T-helper 22 cell (primary cell): Measurements from ENCODE around the gene HES7.
"Not testable (repeated sequence)": the region's sequence is repeated elsewhere in the genome, so short reads cannot be mapped to it uniquely, and the experiment has no call there.

Experiments used
- DNase-seq: peaks from one replicate; pipeline ENCODE4 v3.0.0-alpha.2; 2020; ENCODE audit warnings: low read depth

HES7 gene

GRCh38 chr17:8100763-8101162 is 23.1 kb downstream of the HES7 start:
- no peak for DNase-seq

DNA sequence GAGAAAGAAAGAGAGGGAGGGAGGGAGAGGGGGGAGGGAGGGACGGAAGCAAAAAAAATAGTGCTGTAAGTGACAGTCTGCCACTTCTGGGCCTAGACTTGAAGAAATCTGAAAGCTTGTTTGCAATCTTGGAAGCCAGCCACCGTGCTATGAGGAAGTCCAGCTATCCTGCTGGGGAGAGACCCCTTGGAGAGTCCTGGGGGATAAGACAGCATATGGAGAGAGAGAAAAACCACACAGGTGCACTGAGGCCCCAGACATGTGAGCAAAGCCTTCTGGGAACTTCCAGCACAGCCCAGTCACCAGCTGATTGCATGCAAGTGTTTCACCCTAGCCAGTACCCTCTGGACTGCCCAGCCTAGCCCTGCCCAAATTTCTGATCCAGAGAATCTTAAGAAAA is 23.8 kb downstream of the HES7 start:
- no peak for DNase-seq

DNA sequence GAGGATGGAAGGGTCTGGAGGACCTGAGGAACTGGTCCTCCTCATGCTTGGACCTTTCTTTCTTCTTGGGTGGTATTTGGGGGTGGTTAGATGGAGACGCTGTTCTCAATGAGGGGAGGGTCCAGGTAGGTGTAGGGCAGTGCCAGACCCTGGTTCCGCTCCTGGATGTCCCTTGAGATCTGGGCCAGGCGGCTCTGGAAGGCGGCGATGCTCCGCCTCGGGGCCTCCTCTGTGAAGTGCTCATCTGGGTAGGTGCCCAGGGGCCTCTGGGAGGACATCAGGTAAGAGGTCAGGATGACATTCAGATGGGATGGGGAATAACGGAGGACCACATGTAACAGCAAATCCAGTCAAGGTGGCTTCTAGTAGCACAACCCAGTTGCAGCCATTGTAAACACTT is 27.4 kb downstream of the HES7 start:
- no peak for DNase-seq

DNA sequence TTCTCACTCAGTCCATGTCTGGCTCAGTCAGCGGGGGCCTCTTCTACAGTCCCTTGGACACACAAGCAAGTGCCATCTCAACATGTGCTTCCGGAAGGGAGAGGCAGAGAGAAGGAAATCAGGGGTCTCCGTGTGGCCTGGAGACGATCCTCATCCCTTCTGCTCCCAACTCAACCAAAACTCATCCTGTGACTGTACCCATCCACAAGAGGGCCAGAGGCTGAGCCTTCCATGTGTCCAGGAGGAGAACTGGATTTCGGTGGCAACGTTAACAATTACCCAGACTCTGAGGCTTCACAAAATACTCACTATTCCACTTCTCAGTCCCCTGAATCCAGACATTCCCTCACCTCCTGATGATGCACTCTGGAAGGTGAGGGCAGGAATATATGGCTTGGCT is 28.5 kb downstream of the HES7 start:
- no peak for DNase-seq

GRCh38 chr17:8091033-8091687 is 32.7 kb downstream of the HES7 start:
- DNase-seq, result no peak

GRCh38 chr17:8089728-8090127 is 34.2 kb downstream of the HES7 start:
- no peak for DNase-seq

DNA sequence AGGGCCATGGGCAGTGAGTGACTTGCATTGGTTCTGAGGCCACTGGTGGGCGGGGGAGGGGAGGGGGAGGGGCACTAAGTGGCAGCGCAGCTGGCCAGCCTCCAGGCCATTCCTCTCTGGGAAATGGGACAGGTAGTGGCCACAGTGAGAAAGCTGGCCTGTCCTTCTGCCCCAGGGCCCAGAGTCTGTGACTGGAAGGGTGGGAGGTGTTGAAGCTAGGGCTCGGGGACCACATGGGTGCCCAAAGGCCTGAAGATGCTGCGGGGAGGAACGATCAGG is 36.0 kb downstream of the HES7 start:
- DNase-seq, result no peak

- DNase-seq, result no peak
Observed at GRCh38 chr17:8087075-8087951, 36.6 kb downstream of the HES7 start, which contains the start of gene ALOX12B. Gene ALOX12B (minus strand): TSS chr17:8087716. CDS start chr17:8087442, 274 bp downstream.

DNA sequence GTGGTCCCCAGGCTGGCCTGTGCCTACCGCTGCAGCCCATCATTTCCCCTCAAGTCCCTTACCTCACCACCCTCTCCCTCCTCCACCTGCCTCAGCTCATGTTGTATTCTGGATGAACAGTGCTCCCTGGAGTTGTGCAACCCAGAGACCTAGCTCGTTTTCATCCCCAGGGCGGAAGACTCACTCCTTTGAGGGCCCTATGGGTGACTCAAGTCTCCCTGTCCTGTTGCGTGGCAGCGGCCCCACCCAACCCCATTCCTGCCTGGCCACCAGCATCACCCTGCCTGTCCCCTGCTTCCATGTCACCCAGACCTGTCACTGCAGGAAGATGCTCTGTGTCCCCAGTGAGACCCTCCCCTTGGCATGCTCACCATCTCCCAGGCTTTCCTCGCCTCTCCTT is 39.7 kb downstream of the HES7 start:
- DNase-seq, result no peak

- DNase-seq, result no peak
Observed at GRCh38 chr17:8082292-8082691, 41.6 kb downstream of the HES7 start.

- DNase-seq, result no peak
Observed at GRCh38 chr17:8081876-8082275, 42.0 kb downstream of the HES7 start.

DNA sequence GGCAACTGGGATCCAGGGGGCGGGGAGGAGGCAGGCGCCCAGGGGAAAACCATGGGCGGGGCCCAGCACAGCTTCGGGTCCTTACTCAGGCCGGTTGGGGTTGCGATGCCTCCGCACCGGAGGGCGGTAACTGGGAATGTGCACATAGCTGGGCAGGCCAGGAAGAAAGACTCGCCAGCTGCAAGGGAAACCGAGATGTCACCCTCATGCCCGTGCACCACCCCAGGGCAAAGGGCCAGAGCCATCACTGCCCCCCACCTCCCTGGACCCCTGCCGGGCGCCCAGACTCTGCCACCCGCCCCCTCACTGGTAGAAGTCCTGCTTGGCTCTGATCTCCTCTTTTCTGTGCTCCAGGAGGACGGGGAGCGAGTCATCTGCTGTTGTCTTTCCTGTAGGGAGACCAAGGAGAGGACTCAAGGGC is 43.1 kb downstream of the HES7 start:
- no peak for DNase-seq

GRCh38 chr17:8080208-8080798 is 43.6 kb downstream of the HES7 start:
- DNase-seq, result no peak

DNA sequence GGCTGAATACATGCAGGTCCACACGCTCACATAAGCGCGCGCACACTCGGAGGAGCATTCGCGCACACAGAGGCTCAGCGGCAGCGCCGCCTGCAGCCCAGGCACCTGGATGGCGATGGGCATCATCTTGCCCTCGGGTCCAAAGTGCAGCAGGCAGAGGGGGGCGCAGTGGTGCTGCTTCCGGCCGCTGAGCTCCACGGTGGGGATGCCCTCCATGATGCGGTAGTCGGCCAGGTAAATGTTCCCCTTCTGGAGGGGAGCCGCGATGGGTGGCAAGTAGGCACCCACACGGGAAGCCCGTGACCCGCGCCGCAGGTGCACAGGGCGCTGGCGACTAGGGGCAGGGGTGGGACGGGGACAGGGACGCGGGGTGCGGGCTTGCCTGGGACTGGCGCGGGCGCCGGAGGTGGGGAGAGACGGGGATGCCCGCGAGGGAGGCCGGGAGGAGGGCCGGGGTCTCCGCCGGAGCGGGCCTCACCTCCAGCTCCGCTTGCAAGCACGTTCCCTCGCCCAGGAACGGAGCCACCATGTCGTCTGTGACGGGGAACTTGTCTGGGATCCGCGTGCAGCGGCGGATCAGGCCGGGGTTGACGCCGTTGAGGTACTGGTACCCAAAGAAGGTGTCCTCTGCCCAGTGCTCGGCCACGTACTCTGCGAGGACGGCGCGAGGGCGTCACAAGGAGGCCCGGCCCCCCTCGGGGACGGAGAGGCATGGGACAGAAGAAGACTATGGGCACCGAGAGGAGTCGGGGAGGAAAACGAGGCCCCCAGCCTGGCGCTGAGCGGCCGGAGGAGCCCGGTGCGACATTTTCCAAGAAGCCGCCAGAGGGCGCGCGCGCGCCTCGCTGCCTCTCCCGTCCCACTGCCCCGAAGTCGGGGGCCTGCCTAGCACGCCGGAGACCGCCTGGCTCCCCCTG is 44.4 kb downstream of the HES7 start:
- peak; percentile 47 for DNase-seq

DNA sequence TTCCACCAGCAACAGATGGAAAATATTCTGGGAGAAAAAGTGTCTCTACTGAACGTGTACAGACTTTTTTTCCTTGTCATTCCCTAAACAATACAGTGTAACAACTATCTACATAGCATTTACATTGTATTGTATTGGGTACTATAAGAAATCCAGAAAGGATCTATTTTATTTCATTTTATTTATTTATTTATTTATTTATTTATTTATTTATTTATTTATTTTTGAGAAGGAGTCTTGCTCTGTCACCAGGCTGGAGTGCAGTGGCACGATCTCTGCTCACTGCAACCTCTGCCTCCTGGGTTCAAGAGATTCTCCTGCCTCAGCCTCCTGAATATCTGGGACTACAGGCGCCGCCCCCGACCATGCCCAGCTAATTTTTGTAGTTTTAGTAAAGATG is 46.0 kb downstream of the HES7 start:
- not testable (repeated sequence) for DNase-seq

DNA sequence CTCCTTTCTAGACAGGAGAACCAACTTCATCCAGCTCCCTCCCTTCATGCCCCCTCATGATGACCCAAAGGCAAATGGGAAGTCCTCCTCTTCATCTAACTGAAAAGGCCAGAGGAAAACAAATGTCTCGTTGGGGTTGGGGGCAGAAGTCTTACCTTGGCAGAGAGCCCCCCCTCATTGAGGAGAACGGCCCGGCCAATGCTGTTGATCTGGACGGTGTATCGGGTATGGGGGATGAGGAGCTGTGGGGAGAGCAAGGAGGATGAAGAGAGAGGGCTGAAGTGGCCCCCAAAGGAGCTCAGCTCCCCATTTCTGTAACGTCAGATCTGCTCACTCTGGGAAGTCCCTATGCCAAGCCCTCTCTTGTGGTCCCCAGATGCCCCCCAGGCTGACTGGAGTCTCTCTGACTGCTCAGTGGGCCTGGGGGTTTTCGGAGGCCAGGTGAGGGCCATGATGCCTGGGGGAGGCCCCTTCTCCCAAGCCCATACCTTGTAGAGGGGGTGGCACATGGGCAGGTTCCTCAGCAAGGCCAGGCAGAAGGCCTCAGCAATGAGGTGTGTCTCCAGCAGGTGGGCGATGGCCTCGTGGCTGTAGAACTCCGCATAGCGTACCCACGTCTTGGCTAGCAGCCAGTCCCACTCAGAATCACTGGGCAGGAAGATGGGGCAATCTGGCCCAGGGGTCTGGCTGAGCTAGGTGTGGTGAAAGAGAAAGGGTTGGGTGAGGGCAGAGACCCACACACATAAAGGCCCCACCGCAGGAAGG is 47.2 kb downstream of the HES7 start:
- DNase-seq, result no peak

DNA sequence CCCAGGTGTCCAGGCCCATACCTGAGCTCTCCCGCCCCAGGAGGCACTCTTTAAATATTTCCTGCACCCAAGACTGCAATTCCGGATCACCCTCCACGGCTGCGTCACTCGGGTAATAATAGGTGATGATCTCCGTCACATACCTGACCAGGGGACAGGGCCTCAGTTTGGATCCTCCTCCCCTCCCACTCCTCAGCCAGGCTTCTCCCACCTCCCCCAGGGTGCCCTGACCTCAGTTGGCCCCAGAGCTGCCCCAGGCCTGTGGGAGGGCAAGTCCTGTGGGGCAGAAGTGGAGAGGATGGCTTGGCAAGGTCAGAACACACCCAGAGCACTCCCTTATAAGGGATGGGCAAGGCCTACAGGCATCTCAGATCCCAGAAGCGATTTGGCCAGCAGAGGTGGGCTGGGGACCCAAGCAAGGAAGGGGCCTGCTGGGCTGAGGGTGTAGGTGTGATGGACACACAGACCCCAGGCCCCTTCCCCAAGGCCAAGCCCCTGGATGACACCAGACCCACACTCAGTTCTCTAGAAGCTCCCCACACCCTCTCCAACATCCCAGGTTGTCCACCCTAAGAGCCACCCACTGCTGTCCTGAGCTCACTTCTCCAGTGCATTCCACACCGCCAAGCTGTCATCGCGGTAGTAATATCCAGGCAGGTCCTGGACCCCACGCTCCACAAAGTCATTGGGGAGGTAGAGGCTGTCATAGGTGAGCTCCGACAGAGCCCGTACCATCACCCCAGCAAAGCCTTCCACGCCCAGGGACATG is 48.1 kb downstream of the HES7 start:
- no peak for DNase-seq

DNA sequence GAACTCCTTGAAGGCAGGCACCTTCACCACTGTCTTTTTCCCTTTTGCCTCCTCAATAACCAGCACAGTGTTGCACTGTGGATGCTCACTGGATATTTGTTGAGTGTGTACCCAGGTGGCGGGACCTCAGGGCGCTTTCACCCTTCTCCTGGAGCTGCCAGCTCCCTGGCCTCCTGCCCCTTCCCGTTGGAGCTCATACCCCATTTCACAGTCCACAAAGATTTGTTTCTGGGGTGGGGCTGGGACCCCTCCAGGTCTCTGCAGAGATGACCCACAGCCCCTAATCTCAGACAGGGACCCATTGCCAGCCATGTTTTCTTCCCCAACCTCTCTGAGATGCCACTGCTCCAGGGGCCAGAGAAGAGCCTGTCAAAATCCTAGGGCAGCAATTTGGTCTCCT is 48.8 kb downstream of the HES7 start:
- no peak for DNase-seq

GRCh38 chr17:8074554-8074953 is 49.4 kb downstream of the HES7 start:
- no peak for DNase-seq

- peak; percentile 61 for DNase-seq
Observed at GRCh38 chr17:8073627-8074484, 50.0 kb downstream of the HES7 start.
